Fibroblast of lung (primary cell): ENCODE measurements around the gene CCL11. TPM values are rescaled to one million over a fixed set of nuclear protein-coding genes. Genes with fewer than 3 reads are reported as not detected.

Source experiments
- DNase-seq, 2 donors: peaks; one replicate each; pipeline versions ENCODE4 v3.0.0 to v3.0.0-alpha.2; 2010; ENCODE audit warnings: low read depth in 2 of 2
- H2AFZ ChIP-seq: 2 replicates; pipeline ENCODE4 v1.5.1; 2012; ENCODE audit warnings: low read length, control low read depth, inconsistent platforms
- H3K27ac ChIP-seq: 2 replicates; pipeline ENCODE4 v1.5.1; 2011; ENCODE audit warnings: low read length, control low read depth; ENCODE audit not compliant: insufficient read depth
- H3K27me3 ChIP-seq: 2 replicates; pipeline ENCODE4 v1.5.1; 2011; ENCODE audit warnings: mild to moderate bottlenecking, low read length; ENCODE audit not compliant: control insufficient read depth, insufficient read depth
- H3K36me3 ChIP-seq: 2 replicates; pipeline ENCODE4 v1.5.1; 2011; ENCODE audit warnings: low read length; ENCODE audit not compliant: control insufficient read depth, insufficient read depth
- H3K4me1 ChIP-seq: 2 replicates; pipeline ENCODE4 v1.5.1; 2011; ENCODE audit warnings: low read length; ENCODE audit not compliant: control insufficient read depth, insufficient read depth; ENCODE audit errors: extremely low read depth
- H3K4me2 ChIP-seq: 2 replicates; pipeline ENCODE4 v1.5.1; 2011; ENCODE audit warnings: low read length, control low read depth; ENCODE audit not compliant: insufficient read depth; ENCODE audit errors: extremely low read depth
- H3K4me3 ChIP-seq, 4 experiments: fragments of 200-600 bp in 1 of 4; sonication (generic) in 1 of 4; replicated peaks in 1 of 4; 2 replicates each; pipeline ENCODE4 v1.5.1; 2011 to 2016; ENCODE audit warnings: low read length in 4 of 4, low read depth in 3 of 4, mild to moderate bottlenecking in 3 of 4, control low read depth in 2 of 4, inconsistent platforms in 1 of 4, mixed read lengths in 1 of 4; ENCODE audit not compliant: insufficient read depth in 1 of 4; ENCODE audit errors: control extremely low read depth in 1 of 4
- H3K79me2 ChIP-seq: 2 replicates; pipeline ENCODE4 v1.5.1; 2012; ENCODE audit warnings: mild to moderate bottlenecking, low read length, inconsistent platforms; ENCODE audit not compliant: control insufficient read depth, insufficient read depth
- H3K9ac ChIP-seq: 2 replicates; pipeline ENCODE4 v1.5.1; 2011; ENCODE audit warnings: mild to moderate bottlenecking, low read length, control low read depth; ENCODE audit not compliant: insufficient read depth
- H3K9me3 ChIP-seq: 2 replicates; pipeline ENCODE4 v1.5.1; 2012; ENCODE audit warnings: low read depth, low read length; ENCODE audit not compliant: control insufficient read depth, insufficient read depth
- H4K20me1 ChIP-seq: 2 replicates; pipeline ENCODE4 v1.5.1; 2011; ENCODE audit warnings: low read length; ENCODE audit not compliant: control insufficient read depth, insufficient read depth; ENCODE audit errors: extremely low read depth
- CTCF ChIP-seq, 2 donors: IDR thresholded peaks in 1 of 2; conservative IDR thresholded peaks in 1 of 2; 1 replicate in 1 of 2; 2 replicates in 1 of 2; pipeline ENCODE4 v1.5.1; 2011 to 2012; ENCODE audit warnings: low read length in 2 of 2, control low read depth in 1 of 2, inconsistent platforms in 1 of 2, low read depth in 1 of 2, mild to moderate bottlenecking in 1 of 2
- EZH2 ChIP-seq: IDR thresholded peaks from 2 replicates; pipeline ENCODE4 v1.5.1; 2012; ENCODE audit warnings: low read length, control low read depth, mild to moderate bottlenecking; ENCODE audit errors: missing control alignments
- polyA plus RNA-seq, 2 donors: library from polyadenylated mRNA; depleted of rRNA in 1 of 2; stranded (reverse) in 1 of 2; unstranded in 1 of 2; fragments of >200 nt; gene quantifications; 2 replicates each; pipeline ENCODE4 v1.2.1, GENCODE V29; 2011 to 2012; ENCODE audit warnings: missing spikeins in 1 of 2
- total RNA-seq: library from RNA; depleted of rRNA; stranded (reverse); fragments of >200 nt; gene quantifications from 2 replicates; pipeline ENCODE4 v1.2.1, GENCODE V29; 2014

CCL11 gene
- total and polyA plus RNA-seq, 2 donors (not counting 1 experiment from before 2014, with no cell fraction given) = 0.91 TPM; not detected in 1

DNA sequence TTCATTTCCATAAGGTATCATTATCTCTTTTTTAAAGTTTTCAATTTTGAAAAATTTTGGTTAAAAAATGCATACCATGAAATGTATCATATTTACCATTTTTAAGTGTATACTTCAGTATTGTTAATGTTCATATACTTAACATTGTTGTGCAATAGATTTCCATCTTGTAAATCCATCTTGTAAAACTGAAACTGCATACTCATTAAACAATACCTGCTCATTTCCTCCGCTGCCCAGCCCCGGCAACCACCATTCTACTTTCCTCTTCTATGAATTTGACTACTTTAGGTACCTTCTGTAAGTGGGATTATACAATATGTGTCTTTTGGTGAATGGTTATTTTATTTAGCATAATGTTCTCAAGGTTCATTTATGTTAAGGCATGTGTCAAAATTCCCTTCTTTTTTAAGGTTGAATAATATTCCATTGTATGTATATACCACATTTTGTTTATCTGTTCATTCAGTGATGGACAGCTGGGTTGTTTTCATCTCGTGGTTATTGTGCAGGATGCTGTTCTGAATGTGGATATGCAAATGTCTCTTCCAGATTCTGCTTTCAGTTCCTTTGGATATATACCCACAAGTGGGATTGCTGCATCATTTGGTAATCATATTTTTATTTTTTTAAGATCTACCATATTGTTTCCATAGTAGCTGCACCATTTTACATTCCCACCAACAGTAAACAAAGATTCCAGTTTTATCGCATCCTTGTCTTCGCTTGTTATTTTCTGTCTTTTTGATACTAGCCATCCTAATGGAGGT lies 23.8 kb upstream of the CCL11 start:
- H3K79me2 ChIP-seq = no peaks in the 10 kb centered on the region
- no peak overlapping the region for H3K27ac ChIP-seq
- no peak overlapping the region for H2AFZ ChIP-seq
- no peaks in the 10 kb centered on the region for H3K27me3 ChIP-seq
- peaks cover 2% of the 10 kb centered on the region for H3K4me1 ChIP-seq
- H3K36me3 ChIP-seq = no peaks in the 10 kb centered on the region
- H4K20me1 ChIP-seq = no peaks in the 10 kb centered on the region
- no peaks in the 10 kb centered on the region for H3K9me3 ChIP-seq
- DNase-seq = no peak
- no peak overlapping the region for H3K9ac ChIP-seq
- no peak for TF ChIP-seq CTCF (conservative IDR thresholded peaks at IDR 0.05 in 1 of 2, IDR thresholded peaks at IDR 0.05 in 1 of 2; ENCODE audit: low read depth in 1 of 2, low read length in 2 of 2)
- TF ChIP-seq EZH2 = no peak
- H3K4me2 ChIP-seq = no peak overlapping the region
- H3K4me3 ChIP-seq = no peak overlapping the region

DNA sequence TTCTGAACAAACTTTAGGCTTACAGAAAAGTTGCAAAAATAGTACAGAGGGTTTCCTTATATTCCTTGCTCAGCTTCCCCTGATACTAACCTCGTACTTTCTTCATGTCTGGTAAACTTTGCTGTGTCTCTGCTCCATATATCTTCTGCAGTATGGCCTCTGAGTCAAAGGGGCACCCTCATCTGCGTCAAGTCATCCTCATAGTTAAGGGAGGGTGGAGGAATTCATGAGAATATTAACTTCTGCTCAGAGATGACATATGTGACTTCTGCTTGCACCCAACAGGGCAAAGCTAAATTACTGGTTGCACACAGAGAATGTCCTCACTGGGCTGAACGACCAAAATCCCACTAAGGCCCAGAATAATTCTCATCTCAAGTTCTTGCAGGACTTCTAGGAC lies 19.8 kb upstream of the CCL11 start:
- no peak overlapping the region for H3K4me3 ChIP-seq
- H3K79me2 ChIP-seq = no peaks in the 10 kb centered on the region
- no peaks in the 10 kb centered on the region for H3K27me3 ChIP-seq
- no peaks in the 10 kb centered on the region for H4K20me1 ChIP-seq
- H2AFZ ChIP-seq = no peak overlapping the region
- no peak overlapping the region for H3K4me2 ChIP-seq
- no peaks in the 10 kb centered on the region for H3K36me3 ChIP-seq
- no peaks in the 10 kb centered on the region for H3K9me3 ChIP-seq
- no peaks in the 10 kb centered on the region for H3K4me1 ChIP-seq
- no peak overlapping the region for H3K27ac ChIP-seq
- TF ChIP-seq CTCF (conservative IDR thresholded peaks at IDR 0.05 in 1 of 2, IDR thresholded peaks at IDR 0.05 in 1 of 2; ENCODE audit: low read depth in 1 of 2, low read length in 2 of 2) (no peak), EZH2 (no peak)
- H3K9ac ChIP-seq = no peak overlapping the region
- DNase-seq = no peak

DNA sequence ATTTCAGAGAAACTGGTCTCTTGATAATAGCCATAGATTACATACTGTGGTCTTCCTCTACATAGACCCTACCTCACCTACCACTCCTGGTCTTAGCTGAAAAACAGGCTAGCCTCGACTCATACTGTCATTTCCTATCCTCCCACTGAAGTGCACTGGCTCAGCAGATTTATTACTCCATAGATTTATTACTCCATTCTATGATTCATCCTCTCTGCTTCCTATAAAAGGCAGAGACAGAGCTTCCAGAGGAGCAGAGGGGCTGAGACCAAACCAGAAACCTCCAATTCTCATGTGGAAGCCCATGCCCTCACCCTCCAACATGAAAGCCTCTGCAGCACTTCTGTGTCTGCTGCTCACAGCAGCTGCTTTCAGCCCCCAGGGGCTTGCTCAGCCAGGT lies 15.6 kb upstream of the CCL11 start, which contains the start of gene CCL7:
TSS of gene CCL7 (plus strand) at position 253 of the 400 bp plus-strand sequence. CDS start at position 323, 70 bp downstream.
- no peaks in the 10 kb centered on the region for H3K4me1 ChIP-seq
- H2AFZ ChIP-seq = no peak within 1 kb of the TSS
- TF ChIP-seq CTCF (conservative IDR thresholded peaks at IDR 0.05 in 1 of 2, IDR thresholded peaks at IDR 0.05 in 1 of 2; ENCODE audit: low read depth in 1 of 2, low read length in 2 of 2) (no peak), EZH2 (no peak)
- H3K9me3 ChIP-seq = no peaks in the 10 kb centered on the region
- no peaks in the 10 kb centered on the region for H3K36me3 ChIP-seq
- H3K79me2 ChIP-seq = no peaks in the 10 kb centered on the region
- H3K4me3 ChIP-seq = no peak within 1 kb of the TSS
- no peaks in the 10 kb centered on the region for H3K27me3 ChIP-seq
- no peak within 1 kb of the TSS for H3K27ac ChIP-seq
- DNase-seq = peak; percentile 10 to 46
- no peak within 1 kb of the TSS for H3K4me2 ChIP-seq
- no peaks in the 10 kb centered on the region for H4K20me1 ChIP-seq
- H3K9ac ChIP-seq = no peak within 1 kb of the TSS
